Activated T-cell treated with anti-CD3 and anti-CD28 coated beads, Interleukin-2, amount 50 U/mL, for 4 hours (primary cell): ENCODE measurements around the gene TMPRSS7. TPM values are rescaled to one million over a fixed set of nuclear protein-coding genes. Genes with fewer than 3 reads are reported as not detected.
"Not testable (repeated sequence)": the region's sequence is repeated elsewhere in the genome, so short reads cannot be mapped to it uniquely, and the experiment has no call there.

Experiments
- ATAC-seq, 2 donors: fragments of 200-7000 bp; cut with Tn5 transposase; one replicate each; pipeline ENCODE4 v1.10.0; 2021
- DNase-seq: peaks from one replicate; pipeline ENCODE4 v3.0.0-alpha.2; 2020
- H3K27me3 Mint-ChIP-seq: one replicate; pipeline ENCODE4 v1.8.0; 2021; ENCODE audit warnings: low read depth, mixed read lengths
- H3K36me3 Mint-ChIP-seq: one replicate; pipeline ENCODE4 v1.8.0; 2022; ENCODE audit warnings: mixed read lengths; ENCODE audit not compliant: insufficient read depth
- H3K4me1 Mint-ChIP-seq: one replicate; pipeline ENCODE4 v1.8.0; 2021; ENCODE audit warnings: low read depth, mixed read lengths
- H3K4me3 Mint-ChIP-seq: one replicate; pipeline ENCODE4 v1.8.0; 2021; ENCODE audit warnings: mild to moderate bottlenecking, moderate library complexity, mixed read lengths
- H3K9me3 Mint-ChIP-seq: one replicate; pipeline ENCODE4 v1.8.0; 2021; ENCODE audit warnings: mixed read lengths
- total RNA-seq, 3 donors: library from RNA; stranded (reverse); gene quantifications; one replicate each; pipeline ENCODE4 v1.2.1, GENCODE V29; 2021

The TMPRSS7 gene
- total RNA-seq, 3 donors from 2014 or later: not detected

GRCh38 chr3:112072387-112073060 is 38.0 kb downstream of the TMPRSS7 start:
- H3K9me3 Mint-ChIP-seq: not testable (repeated sequence)
- H3K4me1 Mint-ChIP-seq: peaks cover 35% of the 10 kb centered on the region
- ATAC-seq: peak; percentile 30 to 52

GRCh38 chr3:112074006-112074405 is 39.5 kb downstream of the TMPRSS7 start:
- DNase-seq: no peak
- H3K27me3 Mint-ChIP-seq: no peaks in the 10 kb centered on the region

More at GRCh38 chr3:112072387-112073060, 38.0 kb downstream of the TMPRSS7 start:
- not testable (repeated sequence) for H3K36me3 Mint-ChIP-seq, H3K27me3 Mint-ChIP-seq
- H3K4me3 Mint-ChIP-seq: peak overlapping the region; percentile 65
- peak; percentile 44 for DNase-seq

GRCh38 chr3:112074616-112075497 is 40.3 kb downstream of the TMPRSS7 start:
- peaks cover 35% of the 10 kb centered on the region for H3K4me1 Mint-ChIP-seq

More at GRCh38 chr3:112074006-112074405, 39.5 kb downstream of the TMPRSS7 start:
- ATAC-seq: no peak
- H3K9me3 Mint-ChIP-seq: no peaks in the 10 kb centered on the region
- no peaks in the 10 kb centered on the region for H3K36me3 Mint-ChIP-seq
- no peak overlapping the region for H3K4me3 Mint-ChIP-seq
- H3K4me1 Mint-ChIP-seq: peaks cover 35% of the 10 kb centered on the region

GRCh38 chr3:112078125-112079083 is 43.9 kb downstream of the TMPRSS7 start:
- Mint-ChIP-seq H3K36me3 (no peaks in the 10 kb centered on the region), H3K27me3 (no peaks in the 10 kb centered on the region), H3K4me1 (peaks cover 19% of the 10 kb centered on the region), H3K4me3 (no peak overlapping the region), H3K9me3 (no peaks in the 10 kb centered on the region)
- ATAC-seq: no peak
- no peak for DNase-seq

More at GRCh38 chr3:112074616-112075497, 40.3 kb downstream of the TMPRSS7 start:
- ATAC-seq (peak; percentile 83 to 91), DNase-seq (no peak)
- H3K4me3 Mint-ChIP-seq: no peak overlapping the region
- no peaks in the 10 kb centered on the region for H3K9me3 Mint-ChIP-seq
- no peaks in the 10 kb centered on the region for H3K36me3 Mint-ChIP-seq
- H3K27me3 Mint-ChIP-seq: no peaks in the 10 kb centered on the region

- H3K4me1 Mint-ChIP-seq: peaks cover 21% of the 10 kb centered on the region
- no peaks in the 10 kb centered on the region for H3K36me3 Mint-ChIP-seq
- no peak for ATAC-seq
- H3K27me3 Mint-ChIP-seq: peaks cover 13% of the 10 kb centered on the region
- DNase-seq: no peak
- H3K4me3 Mint-ChIP-seq: no peak overlapping the region
- H3K9me3 Mint-ChIP-seq: no peaks in the 10 kb centered on the region
These were observed 48.7 kb downstream of the TMPRSS7 start for GRCh38 chr3:112083239-112083638.

GRCh38 chr3:112084980-112085705 is 50.6 kb downstream of the TMPRSS7 start:
- no peaks in the 10 kb centered on the region for H3K36me3 Mint-ChIP-seq
- peaks cover 15% of the 10 kb centered on the region for H3K27me3 Mint-ChIP-seq
- peak overlapping the region; percentile 79 for H3K4me3 Mint-ChIP-seq
- no peaks in the 10 kb centered on the region for H3K9me3 Mint-ChIP-seq
- peaks cover 22% of the 10 kb centered on the region for H3K4me1 Mint-ChIP-seq
- DNase-seq: no peak
- ATAC-seq: no peak

- Mint-ChIP-seq H3K4me3 (peak overlapping the region; percentile 79), H3K4me1 (peaks cover 22% of the 10 kb centered on the region), H3K27me3 (peaks cover 15% of the 10 kb centered on the region), H3K9me3 (no peaks in the 10 kb centered on the region), H3K36me3 (no peaks in the 10 kb centered on the region)
- no peak for DNase-seq
- peak in 1 of 2 donors; percentile 3 for ATAC-seq
These were observed 51.2 kb downstream of the TMPRSS7 start for GRCh38 chr3:112085735-112086075.

GRCh38 chr3:112086076-112086854 is 51.7 kb downstream of the TMPRSS7 start, which contains the start of gene C3orf52:
C3orf52 (plus strand) TSS chr3:112086389; CDS start chr3:112086408, 19 bp downstream.
- peaks cover 15% of the 10 kb centered on the region for H3K27me3 Mint-ChIP-seq
- peak within 1 kb of the TSS; percentile 79 for H3K4me3 Mint-ChIP-seq
- DNase-seq (peak; percentile 38), ATAC-seq (peak; percentile 92)
- no peaks in the 10 kb centered on the region for H3K9me3 Mint-ChIP-seq
- H3K4me1 Mint-ChIP-seq: peaks cover 22% of the 10 kb centered on the region
- H3K36me3 Mint-ChIP-seq: no peaks in the 10 kb centered on the region

GRCh38 chr3:112086875-112087524 is 52.5 kb downstream of the TMPRSS7 start:
- Mint-ChIP-seq H3K36me3 (no peaks in the 10 kb centered on the region), H3K4me1 (peaks cover 22% of the 10 kb centered on the region), H3K4me3 (peak overlapping the region; percentile 79), H3K27me3 (peaks cover 15% of the 10 kb centered on the region), H3K9me3 (no peaks in the 10 kb centered on the region)
- no peak for DNase-seq
- ATAC-seq: no peak

GRCh38 chr3:112087746-112088145 is 53.2 kb downstream of the TMPRSS7 start:
- ATAC-seq (no peak), DNase-seq (no peak)
- H3K9me3 Mint-ChIP-seq: no peaks in the 10 kb centered on the region
- no peaks in the 10 kb centered on the region for H3K36me3 Mint-ChIP-seq
- H3K4me3 Mint-ChIP-seq: peak overlapping the region; percentile 79
- H3K27me3 Mint-ChIP-seq: peaks cover 15% of the 10 kb centered on the region
- H3K4me1 Mint-ChIP-seq: peaks cover 28% of the 10 kb centered on the region

GRCh38 chr3:112088944-112089343 is 54.4 kb downstream of the TMPRSS7 start:
- DNase-seq (no peak), ATAC-seq (no peak)
- Mint-ChIP-seq H3K27me3 (peaks cover 15% of the 10 kb centered on the region), H3K9me3 (no peaks in the 10 kb centered on the region), H3K4me1 (peaks cover 35% of the 10 kb centered on the region), H3K4me3 (no peak overlapping the region), H3K36me3 (no peaks in the 10 kb centered on the region)
